GM23338 (cell line): ENCODE data around the gene SPARC. TPM values are rescaled to one million over a fixed set of nuclear protein-coding genes. Genes with fewer than 3 reads are reported as not detected.

Experiments
- ATAC-seq: fragments of 200-7000 bp; cut with Tn5 transposase; 3 replicates; pipeline ENCODE4 v1.9.1; 2020
- DNase-seq: peaks from one replicate; pipeline ENCODE4 v3.0.0-alpha.2; 2015; ENCODE audit warnings: low spot score
- H2AFZ ChIP-seq: fragments of 200-600 bp; sonication (generic); 2 replicates; pipeline ENCODE4 v1.8.0; 2016; ENCODE audit warnings: antibody characterized with exemption, mild to moderate bottlenecking, moderate library complexity
- H3F3A ChIP-seq: fragments of 200-600 bp; sonication (generic); replicated peaks from 2 replicates; pipeline ENCODE4 v1.8.0; 2017; ENCODE audit warnings: antibody characterized with exemption, mixed run types, low read depth
- H3K27ac ChIP-seq: fragments of 200-600 bp; sonication (generic); 2 replicates; pipeline ENCODE4 v1.6.1; 2016; ENCODE audit warnings: low read depth
- H3K27me3 ChIP-seq: fragments of 200-600 bp; sonication (generic); 2 replicates; pipeline ENCODE4 v1.8.0; 2016; ENCODE audit warnings: mild to moderate bottlenecking, mixed run types, moderate library complexity; ENCODE audit not compliant: insufficient read depth
- H3K36me3 ChIP-seq: fragments of 200-600 bp; sonication (generic); 2 replicates; pipeline ENCODE4 v1.8.0; 2016; ENCODE audit warnings: mild to moderate bottlenecking; ENCODE audit not compliant: insufficient read depth
- H3K4me1 ChIP-seq: fragments of 200-600 bp; sonication (generic); 2 replicates; pipeline ENCODE4 v1.8.0; 2016; ENCODE audit warnings: mild to moderate bottlenecking, moderate library complexity; ENCODE audit not compliant: insufficient read depth
- H3K4me2 ChIP-seq: fragments of 200-600 bp; sonication (generic); 2 replicates; pipeline ENCODE4 v1.7.1; 2017; ENCODE audit warnings: mixed run types
- H3K4me3 ChIP-seq: fragments of 200-600 bp; sonication (generic); 2 replicates; pipeline ENCODE4 v1.6.1; 2016; ENCODE audit warnings: mixed run types
- H3K79me2 ChIP-seq: fragments of 200-600 bp; sonication (generic); replicated peaks from 2 replicates; pipeline ENCODE4 v1.8.0; 2017; ENCODE audit warnings: mild to moderate bottlenecking; ENCODE audit not compliant: insufficient read depth
- H3K9me2 ChIP-seq: fragments of 200-600 bp; sonication (generic); 2 replicates; pipeline ENCODE4 v1.8.0; 2017; ENCODE audit not compliant: insufficient read depth
- H4K20me1 ChIP-seq: fragments of 200-600 bp; sonication (generic); replicated peaks from 2 replicates; pipeline ENCODE4 v1.8.0; 2017; ENCODE audit warnings: mild to moderate bottlenecking; ENCODE audit not compliant: insufficient read depth
- H3K27ac Mint-ChIP-seq: 2 replicates; pipeline ENCODE4 v1.8.0; 2020; ENCODE audit warnings: inconsistent platforms, mild to moderate bottlenecking, moderate library complexity, mixed read lengths
- H3K27me3 Mint-ChIP-seq: 3 replicates; pipeline ENCODE4 v1.8.0; 2022; ENCODE audit warnings: low read depth, mild to moderate bottlenecking, moderate library complexity, mixed read lengths, inconsistent platforms; ENCODE audit not compliant: insufficient read depth, poor library complexity
- H3K36me3 Mint-ChIP-seq: 3 replicates; pipeline ENCODE4 v1.8.0; 2021; ENCODE audit warnings: low read depth, mild to moderate bottlenecking, inconsistent platforms, moderate library complexity, mixed read lengths
- H3K4me1 Mint-ChIP-seq: 3 replicates; pipeline ENCODE4 v1.8.0; 2020; ENCODE audit warnings: mild to moderate bottlenecking, inconsistent platforms, mixed read lengths
- H3K4me3 Mint-ChIP-seq: 3 replicates; pipeline ENCODE4 v1.8.0; 2021; ENCODE audit warnings: moderate library complexity, mild to moderate bottlenecking, inconsistent platforms, mixed read lengths
- H3K9me3 Mint-ChIP-seq: 3 replicates; pipeline ENCODE4 v1.8.0; 2020; ENCODE audit warnings: moderate library complexity, mild to moderate bottlenecking, inconsistent platforms, mixed read lengths
- CREB1 ChIP-seq: fragments of 250-450 bp; sonication (Bioruptor Pico); IDR thresholded peaks from 2 replicates; pipeline ENCODE4 v1.5.0; 2020; ENCODE audit warnings: low read depth, mild to moderate bottlenecking, moderate library complexity
- EZH2 ChIP-seq: fragments of 200-600 bp; sonication (generic); IDR thresholded peaks from one replicate; pipeline ENCODE4 v1.8.0; 2017; ENCODE audit warnings: antibody characterized with exemption, mild to moderate bottlenecking, low read depth; ENCODE audit not compliant: unreplicated experiment
- EZH2phosphoT487 ChIP-seq: fragments of 200-600 bp; sonication (generic); IDR thresholded peaks from one replicate; pipeline ENCODE4 v1.8.1; 2018; ENCODE audit warnings: antibody characterized with exemption; ENCODE audit not compliant: unreplicated experiment
- JUNB ChIP-seq: IDR thresholded peaks from one replicate; pipeline ENCODE4 v1.6.1; 2016; ENCODE audit warnings: antibody characterized with exemption; ENCODE audit not compliant: unreplicated experiment
- NANOG ChIP-seq: IDR thresholded peaks from 2 replicates; pipeline ENCODE4 v1.6.1; 2016; ENCODE audit warnings: antibody characterized with exemption, borderline replicate concordance
- POLR2AphosphoS5 ChIP-seq: IDR thresholded peaks from 2 replicates; pipeline ENCODE4 v1.6.1; 2016; ENCODE audit warnings: antibody characterized with exemption, low read depth
- STAT1 ChIP-seq: IDR thresholded peaks from one replicate; pipeline ENCODE4 v1.6.1; 2016; ENCODE audit warnings: antibody characterized with exemption; ENCODE audit not compliant: unreplicated experiment
- ZNF114 ChIP-seq: fragments of 250-450 bp; sonication (Bioruptor Pico); IDR thresholded peaks from 2 replicates; pipeline ENCODE4 v1.5.0; 2020; ENCODE audit warnings: mild to moderate bottlenecking, moderate library complexity
- ZNF331 ChIP-seq: fragments of 250-450 bp; sonication (Bioruptor Pico); IDR thresholded peaks from 2 replicates; pipeline ENCODE4 v1.5.0; 2020; ENCODE audit warnings: low read depth, mild to moderate bottlenecking, moderate library complexity
- polyA plus RNA-seq: library from polyadenylated mRNA; unstranded; fragments of >200 nt; fragmentation: Nextera tagmentation; extraction: Ambion mirVana; gene quantifications from 2 replicates; pipeline ENCODE4 v1.2.1, GENCODE V29; 2016
- total RNA-seq: library from RNA; depleted of rRNA; stranded (reverse); fragments of >200 nt; shearing (Covaris generic); gene quantifications from 2 replicates; pipeline ENCODE4 v1.2.3, GENCODE V29; 2014
- TF ChIP-seq, protein P1 (sequence below): IDR thresholded peaks from one replicate; pipeline ENCODE4 v1.6.1; 2018; ENCODE audit warnings: antibody characterized with exemption; ENCODE audit not compliant: unreplicated experiment
- TF ChIP-seq, protein P2 (sequence below), 2 experiments: fragments of 200-600 bp in 1 of 2; sonication (generic) in 1 of 2; conservative IDR thresholded peaks; 2 replicates each; pipeline versions ENCODE4 v1.5.1 to v1.6.1; 2016 to 2017; ENCODE audit warnings: antibody characterized with exemption in 2 of 2, low read depth in 2 of 2, mild to moderate bottlenecking in 2 of 2, moderate library complexity in 1 of 2
- TF ChIP-seq, protein P3 (sequence below): fragments of 250-450 bp; sonication (Bioruptor Pico); IDR thresholded peaks from 2 replicates; pipeline ENCODE4 v1.5.0; 2020; ENCODE audit warnings: mild to moderate bottlenecking, moderate library complexity
- TF ChIP-seq, protein P4 (sequence below): IDR thresholded peaks from 2 replicates; pipeline ENCODE4 v1.6.1; 2016; ENCODE audit warnings: antibody characterized with exemption

Gene SPARC
- total and polyA plus RNA-seq, 2 experiments from 2014 or later: 218 to 225 TPM

DNA sequence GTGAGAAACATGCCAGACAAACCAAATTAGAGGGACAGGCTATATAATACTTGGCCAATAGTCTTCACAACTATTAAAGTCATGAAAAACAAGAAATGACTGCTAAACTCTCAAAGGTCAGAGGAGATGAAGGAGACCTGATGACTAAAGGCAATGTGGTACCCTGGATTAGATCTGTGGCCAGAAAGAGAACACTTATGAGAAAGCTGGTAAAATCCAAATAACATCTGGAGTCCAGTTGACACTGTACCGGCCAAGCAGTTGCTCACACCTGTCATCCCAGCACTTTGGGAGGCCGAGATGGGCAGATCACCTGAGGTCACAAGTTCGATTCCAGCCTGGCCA is 47.3 kb upstream of the SPARC start:
- ATAC-seq (no peak), DNase-seq (no peak)
- Mint-ChIP-seq H3K36me3 (peaks cover 18% of the 10 kb centered on the region), H3K27ac (no peak overlapping the region), H3K4me3 (no peak overlapping the region), H3K9me3 (peaks cover 24% of the 10 kb centered on the region), H3K4me1 (peaks cover 9% of the 10 kb centered on the region), H3K27me3 (peaks cover 12% of the 10 kb centered on the region)
- peaks cover 3% of the 10 kb centered on the region; the same call in 1 of the 2 replicates for H3F3A ChIP-seq
- no peaks in the 10 kb centered on the region for H3K79me2 ChIP-seq
- TF ChIP-seq STAT1 (no peak), NANOG (no peak), EZH2phosphoT487 (no peak), ZNF331 (CRISPR knock-in tag) (no peak), EZH2 (no peak), JUNB (no peak), POLR2AphosphoS5 (no peak), ZNF114 (CRISPR knock-in tag) (no peak), CREB1 (no peak)
- TF ChIP-seq, protein P1, sequence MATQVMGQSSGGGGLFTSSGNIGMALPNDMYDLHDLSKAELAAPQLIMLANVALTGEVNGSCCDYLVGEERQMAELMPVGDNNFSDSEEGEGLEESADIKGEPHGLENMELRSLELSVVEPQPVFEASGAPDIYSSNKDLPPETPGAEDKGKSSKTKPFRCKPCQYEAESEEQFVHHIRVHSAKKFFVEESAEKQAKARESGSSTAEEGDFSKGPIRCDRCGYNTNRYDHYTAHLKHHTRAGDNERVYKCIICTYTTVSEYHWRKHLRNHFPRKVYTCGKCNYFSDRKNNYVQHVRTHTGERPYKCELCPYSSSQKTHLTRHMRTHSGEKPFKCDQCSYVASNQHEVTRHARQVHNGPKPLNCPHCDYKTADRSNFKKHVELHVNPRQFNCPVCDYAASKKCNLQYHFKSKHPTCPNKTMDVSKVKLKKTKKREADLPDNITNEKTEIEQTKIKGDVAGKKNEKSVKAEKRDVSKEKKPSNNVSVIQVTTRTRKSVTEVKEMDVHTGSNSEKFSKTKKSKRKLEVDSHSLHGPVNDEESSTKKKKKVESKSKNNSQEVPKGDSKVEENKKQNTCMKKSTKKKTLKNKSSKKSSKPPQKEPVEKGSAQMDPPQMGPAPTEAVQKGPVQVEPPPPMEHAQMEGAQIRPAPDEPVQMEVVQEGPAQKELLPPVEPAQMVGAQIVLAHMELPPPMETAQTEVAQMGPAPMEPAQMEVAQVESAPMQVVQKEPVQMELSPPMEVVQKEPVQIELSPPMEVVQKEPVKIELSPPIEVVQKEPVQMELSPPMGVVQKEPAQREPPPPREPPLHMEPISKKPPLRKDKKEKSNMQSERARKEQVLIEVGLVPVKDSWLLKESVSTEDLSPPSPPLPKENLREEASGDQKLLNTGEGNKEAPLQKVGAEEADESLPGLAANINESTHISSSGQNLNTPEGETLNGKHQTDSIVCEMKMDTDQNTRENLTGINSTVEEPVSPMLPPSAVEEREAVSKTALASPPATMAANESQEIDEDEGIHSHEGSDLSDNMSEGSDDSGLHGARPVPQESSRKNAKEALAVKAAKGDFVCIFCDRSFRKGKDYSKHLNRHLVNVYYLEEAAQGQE: no peak
- TF ChIP-seq, protein P2, sequence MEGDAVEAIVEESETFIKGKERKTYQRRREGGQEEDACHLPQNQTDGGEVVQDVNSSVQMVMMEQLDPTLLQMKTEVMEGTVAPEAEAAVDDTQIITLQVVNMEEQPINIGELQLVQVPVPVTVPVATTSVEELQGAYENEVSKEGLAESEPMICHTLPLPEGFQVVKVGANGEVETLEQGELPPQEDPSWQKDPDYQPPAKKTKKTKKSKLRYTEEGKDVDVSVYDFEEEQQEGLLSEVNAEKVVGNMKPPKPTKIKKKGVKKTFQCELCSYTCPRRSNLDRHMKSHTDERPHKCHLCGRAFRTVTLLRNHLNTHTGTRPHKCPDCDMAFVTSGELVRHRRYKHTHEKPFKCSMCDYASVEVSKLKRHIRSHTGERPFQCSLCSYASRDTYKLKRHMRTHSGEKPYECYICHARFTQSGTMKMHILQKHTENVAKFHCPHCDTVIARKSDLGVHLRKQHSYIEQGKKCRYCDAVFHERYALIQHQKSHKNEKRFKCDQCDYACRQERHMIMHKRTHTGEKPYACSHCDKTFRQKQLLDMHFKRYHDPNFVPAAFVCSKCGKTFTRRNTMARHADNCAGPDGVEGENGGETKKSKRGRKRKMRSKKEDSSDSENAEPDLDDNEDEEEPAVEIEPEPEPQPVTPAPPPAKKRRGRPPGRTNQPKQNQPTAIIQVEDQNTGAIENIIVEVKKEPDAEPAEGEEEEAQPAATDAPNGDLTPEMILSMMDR (conservative IDR thresholded peaks at IDR 0.05; ENCODE audit: low read depth in 2 of 2): no peak
- TF ChIP-seq, protein P3, sequence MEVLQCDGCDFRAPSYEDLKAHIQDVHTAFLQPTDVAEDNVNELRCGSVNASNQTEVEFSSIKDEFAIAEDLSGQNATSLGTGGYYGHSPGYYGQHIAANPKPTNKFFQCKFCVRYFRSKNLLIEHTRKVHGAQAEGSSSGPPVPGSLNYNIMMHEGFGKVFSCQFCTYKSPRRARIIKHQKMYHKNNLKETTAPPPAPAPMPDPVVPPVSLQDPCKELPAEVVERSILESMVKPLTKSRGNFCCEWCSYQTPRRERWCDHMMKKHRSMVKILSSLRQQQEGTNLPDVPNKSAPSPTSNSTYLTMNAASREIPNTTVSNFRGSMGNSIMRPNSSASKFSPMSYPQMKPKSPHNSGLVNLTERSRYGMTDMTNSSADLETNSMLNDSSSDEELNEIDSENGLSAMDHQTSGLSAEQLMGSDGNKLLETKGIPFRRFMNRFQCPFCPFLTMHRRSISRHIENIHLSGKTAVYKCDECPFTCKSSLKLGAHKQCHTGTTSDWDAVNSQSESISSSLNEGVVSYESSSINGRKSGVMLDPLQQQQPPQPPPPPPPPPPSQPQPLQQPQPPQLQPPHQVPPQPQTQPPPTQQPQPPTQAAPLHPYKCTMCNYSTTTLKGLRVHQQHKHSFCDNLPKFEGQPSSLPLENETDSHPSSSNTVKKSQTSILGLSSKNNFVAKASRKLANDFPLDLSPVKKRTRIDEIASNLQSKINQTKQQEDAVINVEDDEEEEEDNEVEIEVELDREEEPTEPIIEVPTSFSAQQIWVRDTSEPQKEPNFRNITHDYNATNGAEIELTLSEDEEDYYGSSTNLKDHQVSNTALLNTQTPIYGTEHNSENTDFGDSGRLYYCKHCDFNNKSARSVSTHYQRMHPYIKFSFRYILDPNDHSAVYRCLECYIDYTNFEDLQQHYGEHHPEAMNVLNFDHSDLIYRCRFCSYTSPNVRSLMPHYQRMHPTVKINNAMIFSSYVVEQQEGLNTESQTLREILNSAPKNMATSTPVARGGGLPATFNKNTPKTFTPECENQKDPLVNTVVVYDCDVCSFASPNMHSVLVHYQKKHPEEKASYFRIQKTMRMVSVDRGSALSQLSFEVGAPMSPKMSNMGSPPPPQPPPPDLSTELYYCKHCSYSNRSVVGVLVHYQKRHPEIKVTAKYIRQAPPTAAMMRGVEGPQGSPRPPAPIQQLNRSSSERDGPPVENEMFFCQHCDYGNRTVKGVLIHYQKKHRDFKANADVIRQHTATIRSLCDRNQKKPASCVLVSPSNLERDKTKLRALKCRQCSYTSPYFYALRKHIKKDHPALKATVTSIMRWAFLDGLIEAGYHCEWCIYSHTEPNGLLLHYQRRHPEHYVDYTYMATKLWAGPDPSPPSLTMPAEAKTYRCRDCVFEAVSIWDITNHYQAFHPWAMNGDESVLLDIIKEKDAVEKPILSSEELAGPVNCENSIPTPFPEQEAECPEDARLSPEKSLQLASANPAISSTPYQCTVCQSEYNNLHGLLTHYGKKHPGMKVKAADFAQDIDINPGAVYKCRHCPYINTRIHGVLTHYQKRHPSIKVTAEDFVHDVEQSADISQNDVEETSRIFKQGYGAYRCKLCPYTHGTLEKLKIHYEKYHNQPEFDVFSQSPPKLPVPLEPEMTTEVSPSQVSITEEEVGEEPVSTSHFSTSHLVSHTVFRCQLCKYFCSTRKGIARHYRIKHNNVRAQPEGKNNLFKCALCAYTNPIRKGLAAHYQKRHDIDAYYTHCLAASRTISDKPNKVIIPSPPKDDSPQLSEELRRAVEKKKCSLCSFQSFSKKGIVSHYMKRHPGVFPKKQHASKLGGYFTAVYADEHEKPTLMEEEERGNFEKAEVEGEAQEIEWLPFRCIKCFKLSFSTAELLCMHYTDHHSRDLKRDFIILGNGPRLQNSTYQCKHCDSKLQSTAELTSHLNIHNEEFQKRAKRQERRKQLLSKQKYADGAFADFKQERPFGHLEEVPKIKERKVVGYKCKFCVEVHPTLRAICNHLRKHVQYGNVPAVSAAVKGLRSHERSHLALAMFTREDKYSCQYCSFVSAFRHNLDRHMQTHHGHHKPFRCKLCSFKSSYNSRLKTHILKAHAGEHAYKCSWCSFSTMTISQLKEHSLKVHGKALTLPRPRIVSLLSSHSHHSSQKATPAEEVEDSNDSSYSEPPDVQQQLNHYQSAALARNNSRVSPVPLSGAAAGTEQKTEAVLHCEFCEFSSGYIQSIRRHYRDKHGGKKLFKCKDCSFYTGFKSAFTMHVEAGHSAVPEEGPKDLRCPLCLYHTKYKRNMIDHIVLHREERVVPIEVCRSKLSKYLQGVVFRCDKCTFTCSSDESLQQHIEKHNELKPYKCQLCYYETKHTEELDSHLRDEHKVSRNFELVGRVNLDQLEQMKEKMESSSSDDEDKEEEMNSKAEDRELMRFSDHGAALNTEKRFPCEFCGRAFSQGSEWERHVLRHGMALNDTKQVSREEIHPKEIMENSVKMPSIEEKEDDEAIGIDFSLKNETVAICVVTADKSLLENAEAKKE: no peak
- TF ChIP-seq, protein P4, sequence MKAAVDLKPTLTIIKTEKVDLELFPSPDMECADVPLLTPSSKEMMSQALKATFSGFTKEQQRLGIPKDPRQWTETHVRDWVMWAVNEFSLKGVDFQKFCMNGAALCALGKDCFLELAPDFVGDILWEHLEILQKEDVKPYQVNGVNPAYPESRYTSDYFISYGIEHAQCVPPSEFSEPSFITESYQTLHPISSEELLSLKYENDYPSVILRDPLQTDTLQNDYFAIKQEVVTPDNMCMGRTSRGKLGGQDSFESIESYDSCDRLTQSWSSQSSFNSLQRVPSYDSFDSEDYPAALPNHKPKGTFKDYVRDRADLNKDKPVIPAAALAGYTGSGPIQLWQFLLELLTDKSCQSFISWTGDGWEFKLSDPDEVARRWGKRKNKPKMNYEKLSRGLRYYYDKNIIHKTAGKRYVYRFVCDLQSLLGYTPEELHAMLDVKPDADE: no peak
- no peak overlapping the region for H3K4me3 ChIP-seq
- H3K27ac ChIP-seq: no peak overlapping the region
- H3K9me2 ChIP-seq: no peaks in the 10 kb centered on the region
- H3K27me3 ChIP-seq: no peaks in the 10 kb centered on the region
- no peaks in the 10 kb centered on the region for H4K20me1 ChIP-seq
- peaks cover 6% of the 10 kb centered on the region; the same call in 1 of the 2 replicates for H3K36me3 ChIP-seq
- H3K4me2 ChIP-seq: no peak overlapping the region
- 0 out of 2 replicates have a peak, but pooled peaks cover 6% of the 10 kb centered on the region for H3K4me1 ChIP-seq
- H2AFZ ChIP-seq: no peak overlapping the region
